ENCODE measurements around the gene RAB44. TPM values are rescaled to one million over a fixed set of nuclear protein-coding genes. Genes with fewer than 3 reads are reported as not detected.

Gene RAB44
- total RNA-seq, 1 experiment from 2014 or later = 0.05 TPM

GRCh38 chr6:36662380-36662779 lies 35.2 kb upstream of the RAB44 start (continued):
- TF ChIP-seq TCF7L2 (IDR thresholded peaks at IDR 0.05; ENCODE audit: borderline replicate concordance, extremely low read depth, insufficient read depth, insufficient read length) = no peak

GRCh38 chr6:36662827-36663256 lies 34.8 kb upstream of the RAB44 start:
- peak overlapping the region; percentile 23 for H2AFZ ChIP-seq (ENCODE audit: low read depth, low read length, poor library complexity, severe bottlenecking)
- peak overlapping the region; percentile 44 for H3K4me2 ChIP-seq (ENCODE audit: low read length)
- ChIA-PET CTCF (no interaction called here), POLR2A (interaction anchor here (1.1 to 9.1 kb wide), 6 partner anchors 10 to 68 kb away, joined by 3 to 119 read pairs (median 3); partner anchors contain the start of gene CDKN1A), RAD21 (ENCODE audit: low non-redundant PET in 1 of 2, low total read pairs in 2 of 2, uncharacterized antibody in 2 of 2, unreplicated experiment in 2 of 2) (interaction anchor here in 1 of 2 experiments (0.6 kb wide), 1 partner anchor 48 kb away, joined by 5 read pairs; no protein-coding TSS in a partner anchor)
- TF ChIP-seq CBX3 (IDR thresholded peaks at IDR 0.05; ENCODE audit: low read depth) (peak; percentile 20; the same call in 1 of the 2 replicates), CEBPB (IDR thresholded peaks at IDR 0.05; ENCODE audit: low read depth) (peak; percentile 76), FOSL1 (IDR thresholded peaks at IDR 0.05; ENCODE audit: low read depth) (no peak), SP1 (IDR thresholded peaks at IDR 0.05; ENCODE audit: low read depth) (0 out of 2 replicates have a peak, but pooled peaks have one; percentile 9)
- no peak for DNase-seq (ENCODE audit: low read depth, low spot score)
- no peaks in the 10 kb centered on the region for H4K20me1 ChIP-seq (ENCODE audit: insufficient read depth)
- no peaks in the 10 kb centered on the region for H3K36me3 ChIP-seq (ENCODE audit: control insufficient read depth in 1 of 2, insufficient read depth in 2 of 2, low read length in 2 of 2)
- H3K9me3 ChIP-seq (ENCODE audit: control insufficient read depth in 1 of 2, insufficient read depth in 1 of 2, low read depth in 1 of 2, low read length in 2 of 2) = no peaks in the 10 kb centered on the region
- H3K27ac ChIP-seq (ENCODE audit: low read depth, low read length) = no peak overlapping the region
- peaks cover 43 to 57% of the 10 kb centered on the region in 2 experiments for H3K4me1 ChIP-seq (ENCODE audit: control insufficient read depth in 1 of 2, insufficient read depth in 2 of 2, low read length in 2 of 2)
- intact Hi-C loops (cut with micrococcal nuclease) = no loop called here
- 0 out of 2 replicates have a peak, but pooled peaks have one; percentile 18 for ATAC-seq
- no peak overlapping the region for H3K4me3 ChIP-seq (replicated peaks in 1 of 2; ENCODE audit: low read depth in 1 of 2, low read length in 2 of 2)
- no peaks in the 10 kb centered on the region for H3K27me3 ChIP-seq (ENCODE audit: insufficient read depth, low read length)
- no TSS peak for BruUV-seq (replicated peaks)
- no peaks in the 10 kb centered on the region for H3K9me2 ChIP-seq (ENCODE audit: insufficient read depth)
- no peaks in the 10 kb centered on the region for H3K79me2 ChIP-seq (ENCODE audit: insufficient read depth, low read length)
- no peak overlapping the region for H3K9ac ChIP-seq (ENCODE audit: low read length)

- TF ChIP-seq ZFX (IDR thresholded peaks at IDR 0.05) (no peak), MAX (IDR thresholded peaks at IDR 0.05) (0 out of 2 replicates have a peak, but pooled peaks have one; percentile 17), CBX3 (IDR thresholded peaks at IDR 0.05; ENCODE audit: low read depth) (0 out of 2 replicates have a peak, but pooled peaks have one; percentile 12)
- BruUV-seq (replicated peaks) = no TSS peak
Observed at GRCh38 chr6:36663504-36664446, 33.9 kb upstream of the RAB44 start.

More at GRCh38 chr6:36663504-36664446, 33.9 kb upstream of the RAB44 start:
- Histone ChIP-seq H3K4me2 (ENCODE audit: low read length) (peak overlapping the region; percentile 44), H3K36me3 (ENCODE audit: control insufficient read depth in 1 of 2, insufficient read depth in 2 of 2, low read length in 2 of 2) (no peaks in the 10 kb centered on the region), H3K79me2 (ENCODE audit: insufficient read depth, low read length) (no peaks in the 10 kb centered on the region), H3K4me3 (replicated peaks in 1 of 2; ENCODE audit: low read depth in 1 of 2, low read length in 2 of 2) (no peak overlapping the region), H3K4me1 (ENCODE audit: control insufficient read depth in 1 of 2, insufficient read depth in 2 of 2, low read length in 2 of 2) (peaks cover 50 to 64% of the 10 kb centered on the region in 2 experiments), H2AFZ (ENCODE audit: low read depth, low read length, poor library complexity, severe bottlenecking) (peak overlapping the region; percentile 23), H3K27ac (ENCODE audit: low read depth, low read length) (no peak overlapping the region), H4K20me1 (ENCODE audit: insufficient read depth) (no peaks in the 10 kb centered on the region), H3K9me2 (ENCODE audit: insufficient read depth) (no peaks in the 10 kb centered on the region), H3K9me3 (ENCODE audit: control insufficient read depth in 1 of 2, insufficient read depth in 1 of 2, low read depth in 1 of 2, low read length in 2 of 2) (no peaks in the 10 kb centered on the region), H3K27me3 (ENCODE audit: insufficient read depth, low read length) (no peaks in the 10 kb centered on the region), H3K9ac (ENCODE audit: low read length) (no peak overlapping the region)
- ChIA-PET CTCF (no interaction called here), RAD21 (ENCODE audit: low non-redundant PET in 1 of 2, low total read pairs in 2 of 2, uncharacterized antibody in 2 of 2, unreplicated experiment in 2 of 2) (no interaction called here), POLR2A (interaction anchor here (0.7 to 9.1 kb wide), 7 partner anchors 10 to 69 kb away, joined by 3 to 119 read pairs (median 3); partner anchors contain the start of gene CDKN1A)
- no peak for DNase-seq (ENCODE audit: low read depth, low spot score)
- no peak for ATAC-seq
- intact Hi-C loops (cut with micrococcal nuclease) = no loop called here

All from HCT116 (cell line).